GM12875 (cell line): ENCODE data around the gene HCFC2.

Source experiments
- H3K4me3 ChIP-seq: one replicate; pipeline ENCODE4 v1.5.1; 2011; ENCODE audit warnings: low read depth, low read length, control low read depth
- TF ChIP-seq, protein P1 (sequence below): IDR thresholded peaks from 2 replicates; pipeline ENCODE4 v1.5.1; 2011; ENCODE audit warnings: low read depth, mild to moderate bottlenecking, control low read depth, inconsistent platforms, low read length, moderate library complexity, borderline replicate concordance; ENCODE audit not compliant: insufficient read depth

HCFC2 gene

DNA sequence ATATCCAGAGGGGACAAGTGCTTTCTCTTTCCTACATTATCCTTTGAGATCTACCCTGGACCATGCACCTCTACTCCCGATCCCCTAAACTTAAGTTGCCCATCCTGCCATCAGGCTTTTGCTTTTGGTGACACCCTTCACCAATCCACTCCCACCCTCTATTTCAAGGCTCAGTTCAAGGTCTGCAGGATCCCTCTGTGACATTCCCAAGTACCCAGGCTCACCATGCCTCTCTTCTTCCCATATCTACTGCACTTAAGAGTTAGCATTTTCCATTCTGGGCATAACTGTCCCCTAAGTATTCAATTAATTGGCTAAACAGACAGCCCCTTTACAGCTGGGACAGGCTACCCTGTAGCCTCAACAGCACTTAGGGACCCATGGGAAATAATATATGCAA, 70.6 kb downstream of the HCFC2 start:
- H3K4me3 ChIP-seq = no peak overlapping the region
- TF ChIP-seq, protein P1, sequence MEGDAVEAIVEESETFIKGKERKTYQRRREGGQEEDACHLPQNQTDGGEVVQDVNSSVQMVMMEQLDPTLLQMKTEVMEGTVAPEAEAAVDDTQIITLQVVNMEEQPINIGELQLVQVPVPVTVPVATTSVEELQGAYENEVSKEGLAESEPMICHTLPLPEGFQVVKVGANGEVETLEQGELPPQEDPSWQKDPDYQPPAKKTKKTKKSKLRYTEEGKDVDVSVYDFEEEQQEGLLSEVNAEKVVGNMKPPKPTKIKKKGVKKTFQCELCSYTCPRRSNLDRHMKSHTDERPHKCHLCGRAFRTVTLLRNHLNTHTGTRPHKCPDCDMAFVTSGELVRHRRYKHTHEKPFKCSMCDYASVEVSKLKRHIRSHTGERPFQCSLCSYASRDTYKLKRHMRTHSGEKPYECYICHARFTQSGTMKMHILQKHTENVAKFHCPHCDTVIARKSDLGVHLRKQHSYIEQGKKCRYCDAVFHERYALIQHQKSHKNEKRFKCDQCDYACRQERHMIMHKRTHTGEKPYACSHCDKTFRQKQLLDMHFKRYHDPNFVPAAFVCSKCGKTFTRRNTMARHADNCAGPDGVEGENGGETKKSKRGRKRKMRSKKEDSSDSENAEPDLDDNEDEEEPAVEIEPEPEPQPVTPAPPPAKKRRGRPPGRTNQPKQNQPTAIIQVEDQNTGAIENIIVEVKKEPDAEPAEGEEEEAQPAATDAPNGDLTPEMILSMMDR = no peak

DNA sequence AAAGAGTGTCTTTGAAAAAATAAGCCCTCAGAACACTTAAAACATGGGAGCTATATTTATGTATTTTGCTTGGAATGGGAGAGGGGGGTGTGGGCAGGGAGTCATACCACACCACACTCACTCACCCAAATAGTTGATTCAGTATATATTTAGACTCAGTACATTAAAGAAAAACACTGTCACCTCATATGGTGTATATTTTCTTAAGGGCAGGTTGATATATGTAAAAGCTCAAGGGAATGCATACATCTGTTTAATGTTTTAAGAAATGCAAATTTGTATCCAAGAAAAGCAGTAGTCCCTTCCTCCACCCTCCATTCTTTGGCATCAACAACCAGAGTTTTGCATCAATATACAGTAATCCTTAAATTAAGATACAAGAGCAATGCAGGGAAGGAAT, 72.2 kb downstream of the HCFC2 start:
- peak overlapping the region; percentile 88 for H3K4me3 ChIP-seq
- TF ChIP-seq, protein P1 = no peak

DNA sequence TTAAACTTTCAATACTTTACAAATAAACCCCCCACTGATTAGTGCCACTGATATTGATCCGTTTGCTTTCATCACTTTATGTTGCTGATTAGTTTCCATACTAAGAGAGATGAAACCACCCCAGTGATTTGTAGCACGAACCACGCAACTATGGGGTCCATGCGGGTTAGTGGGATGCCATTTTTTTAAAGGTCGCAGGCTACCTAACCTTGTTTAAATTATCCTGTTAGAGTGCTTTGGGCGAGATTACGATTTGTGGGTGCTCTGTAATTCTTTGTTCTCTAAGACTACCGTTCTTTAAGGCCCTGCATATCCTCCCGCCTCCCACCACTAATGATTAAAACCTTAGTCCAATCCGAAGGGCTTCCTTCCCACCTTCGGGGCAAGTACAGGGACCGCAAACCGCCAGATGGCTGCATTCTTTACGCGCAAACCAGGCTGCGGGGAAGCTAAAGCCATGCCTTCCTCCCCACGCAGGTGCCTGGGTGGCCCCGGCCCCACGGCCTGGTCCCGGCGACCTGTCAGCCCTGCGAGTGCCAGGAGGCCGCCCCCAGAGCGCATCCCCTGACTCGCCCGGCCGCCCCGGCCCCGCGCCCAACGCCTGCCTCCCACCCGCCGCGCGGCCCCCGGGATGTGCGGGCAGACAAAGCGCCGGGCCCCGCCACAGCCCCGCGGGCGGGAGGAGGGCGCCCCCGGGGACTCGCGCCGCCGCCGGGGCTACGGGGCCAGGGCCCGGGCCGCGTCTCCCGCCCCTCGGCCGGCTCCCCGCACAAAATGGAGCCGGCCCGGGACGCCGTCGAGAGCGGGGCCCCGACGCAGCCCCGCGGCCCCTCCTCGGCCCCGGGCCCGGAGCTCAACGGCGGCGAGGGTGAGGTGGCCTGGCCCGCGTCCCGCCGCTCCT, 72.9 kb downstream of the HCFC2 start:
- TF ChIP-seq, protein P1 = no peak
- peak overlapping the region; percentile 88 for H3K4me3 ChIP-seq

DNA sequence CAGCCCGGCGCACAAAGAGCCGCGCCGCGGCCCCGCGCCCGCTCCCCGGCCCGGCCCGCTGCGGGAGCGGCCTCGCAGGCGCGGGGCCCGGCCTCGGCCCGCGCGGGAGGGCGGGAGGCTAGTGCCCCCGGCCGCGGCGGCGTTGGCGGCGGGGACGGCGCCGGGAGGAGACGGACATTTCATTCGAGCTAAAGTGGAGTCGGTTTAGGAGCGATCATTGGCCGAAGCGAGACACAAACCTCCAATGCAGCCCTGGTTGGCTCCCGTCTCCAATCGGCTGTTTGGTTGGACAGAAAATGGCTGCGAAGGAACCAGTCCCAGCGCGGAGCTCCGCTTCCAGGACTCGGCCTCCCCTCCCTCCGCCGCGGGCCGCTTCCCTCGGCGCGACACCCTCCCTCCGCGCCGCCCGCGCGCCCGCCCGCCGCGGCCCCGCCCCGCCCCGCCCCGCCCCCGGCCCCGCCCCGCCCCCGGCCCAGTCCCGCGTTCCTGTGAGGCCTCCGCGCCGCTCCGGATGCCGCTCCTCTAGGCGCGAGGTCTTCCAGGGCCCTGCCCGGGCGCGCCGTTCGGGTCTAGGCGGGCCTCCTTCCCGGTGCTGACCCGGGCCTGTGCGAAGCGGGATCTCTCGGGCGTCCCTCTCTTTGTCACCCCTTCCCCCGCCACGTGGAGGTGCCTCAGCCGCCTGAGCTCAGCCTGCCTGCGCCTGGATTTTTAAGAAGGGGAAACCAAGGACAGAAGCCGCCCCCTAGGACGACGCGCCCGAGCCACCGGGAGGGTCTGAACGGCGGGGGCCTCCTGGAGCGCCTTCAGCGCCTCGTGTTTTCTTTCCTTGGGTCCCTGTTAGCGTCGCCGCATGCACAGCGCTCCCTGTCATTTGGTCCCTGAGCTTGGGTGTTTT, 73.8 kb downstream of the HCFC2 start, which contains the start of gene NFYB:
Gene NFYB, minus strand, starts transcription at position 309 of the 895 bp plus-strand sequence. CDS start 2,757 bp downstream, outside the sequence.
- H3K4me3 ChIP-seq = peak within 1 kb of the TSS; percentile 88
- TF ChIP-seq, protein P1 = no peak

DNA sequence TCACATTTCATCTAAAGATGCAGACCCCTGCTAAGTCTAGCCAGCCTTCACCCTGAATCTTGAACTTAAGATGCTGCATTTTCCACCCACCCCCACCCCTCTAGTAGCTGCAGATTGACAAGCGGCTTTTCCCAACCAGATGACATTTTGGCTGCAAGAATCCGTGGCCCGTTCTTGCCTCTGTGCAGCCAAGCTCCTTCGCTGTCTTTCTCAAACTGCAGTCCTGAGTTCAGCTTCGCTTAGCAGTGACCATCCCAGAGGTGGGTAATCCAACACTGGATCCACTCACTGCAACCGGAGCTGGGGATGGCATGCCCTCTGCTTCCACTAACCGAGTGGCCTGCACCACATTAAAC, 74.4 kb downstream of the HCFC2 start:
- TF ChIP-seq, protein P1 = no peak
- no peak overlapping the region for H3K4me3 ChIP-seq

DNA sequence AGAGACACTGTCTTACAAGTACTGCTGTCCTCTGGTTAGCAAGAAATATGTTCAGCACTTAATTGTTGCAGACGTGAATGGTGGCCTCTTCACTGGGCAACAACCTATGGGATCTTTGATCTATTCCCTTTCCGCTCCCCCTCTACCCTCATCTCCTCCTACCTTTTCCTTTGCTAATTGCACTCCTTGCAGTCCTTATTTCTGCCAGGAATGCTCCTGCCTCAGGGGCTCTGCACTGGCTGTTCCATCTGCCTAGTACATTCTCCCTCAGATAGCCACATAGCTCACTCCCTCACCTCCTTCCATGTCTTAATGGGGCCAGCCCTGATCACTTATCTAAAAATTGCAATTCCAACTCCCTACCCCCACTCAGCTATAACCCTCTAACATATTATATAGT, 78.2 kb downstream of the HCFC2 start:
- no peak overlapping the region for H3K4me3 ChIP-seq
- TF ChIP-seq, protein P1 = no peak
